ENCODE results near the gene HIPK4. TPM values are rescaled to one million over a fixed set of nuclear protein-coding genes. Genes with fewer than 3 reads are reported as not detected.

Gene HIPK4
- total RNA-seq, 2 donors from 2014 or later, result not detected

DNA sequence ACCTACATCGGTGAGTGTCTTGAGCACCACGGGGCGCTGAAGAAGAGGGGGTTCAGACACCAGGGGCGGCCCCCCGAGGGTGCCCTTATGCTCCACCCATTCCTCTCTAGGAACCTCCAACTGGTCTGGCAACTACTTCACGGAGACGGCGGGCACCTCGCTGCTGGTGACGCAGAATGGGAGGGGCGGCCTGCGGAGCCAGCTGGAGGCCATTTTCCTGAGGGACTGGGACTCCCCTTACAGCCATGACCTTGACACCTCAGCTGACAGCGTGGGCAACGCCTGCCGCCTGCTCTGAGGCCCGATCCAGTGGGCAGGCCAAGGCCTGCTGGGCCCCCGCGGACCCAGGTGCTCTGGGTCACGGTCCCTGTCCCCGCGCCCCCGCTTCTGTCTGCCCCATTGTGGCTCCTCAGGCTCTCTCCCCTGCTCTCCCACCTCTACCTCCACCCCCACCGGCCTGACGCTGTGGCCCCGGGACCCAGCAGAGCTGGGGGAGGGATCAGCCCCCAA is 12.1 kb downstream of the HIPK4 start:
- intact Hi-C loops (cut with DNase I), result no loop called here
- TF ChIP-seq, protein P1, sequence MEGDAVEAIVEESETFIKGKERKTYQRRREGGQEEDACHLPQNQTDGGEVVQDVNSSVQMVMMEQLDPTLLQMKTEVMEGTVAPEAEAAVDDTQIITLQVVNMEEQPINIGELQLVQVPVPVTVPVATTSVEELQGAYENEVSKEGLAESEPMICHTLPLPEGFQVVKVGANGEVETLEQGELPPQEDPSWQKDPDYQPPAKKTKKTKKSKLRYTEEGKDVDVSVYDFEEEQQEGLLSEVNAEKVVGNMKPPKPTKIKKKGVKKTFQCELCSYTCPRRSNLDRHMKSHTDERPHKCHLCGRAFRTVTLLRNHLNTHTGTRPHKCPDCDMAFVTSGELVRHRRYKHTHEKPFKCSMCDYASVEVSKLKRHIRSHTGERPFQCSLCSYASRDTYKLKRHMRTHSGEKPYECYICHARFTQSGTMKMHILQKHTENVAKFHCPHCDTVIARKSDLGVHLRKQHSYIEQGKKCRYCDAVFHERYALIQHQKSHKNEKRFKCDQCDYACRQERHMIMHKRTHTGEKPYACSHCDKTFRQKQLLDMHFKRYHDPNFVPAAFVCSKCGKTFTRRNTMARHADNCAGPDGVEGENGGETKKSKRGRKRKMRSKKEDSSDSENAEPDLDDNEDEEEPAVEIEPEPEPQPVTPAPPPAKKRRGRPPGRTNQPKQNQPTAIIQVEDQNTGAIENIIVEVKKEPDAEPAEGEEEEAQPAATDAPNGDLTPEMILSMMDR (IDR thresholded peaks at IDR 0.05), result no peak
- TF ChIP-seq POLR2A (IDR thresholded peaks at IDR 0.05), result no peak
- Histone ChIP-seq H3K36me3 (replicated peaks in 1 of 2; ENCODE audit: insufficient read depth in 1 of 2, low read depth in 2 of 2) (peaks cover 0 to 13% of the 10 kb centered on the region in 2 donors), H3K9me3 (no peaks in the 10 kb centered on the region), H3K27me3 (no peaks in the 10 kb centered on the region), H3K4me1 (no peaks in the 10 kb centered on the region), H3K27ac (no peak overlapping the region), H3K4me3 (no peak overlapping the region)
- ATAC-seq, result no peak
- DNase-seq, result no peak
- WGBS, 2 donors, result 81 to 93% methylated on average over 13 to 25 of the region's 25 CpGs

DNA sequence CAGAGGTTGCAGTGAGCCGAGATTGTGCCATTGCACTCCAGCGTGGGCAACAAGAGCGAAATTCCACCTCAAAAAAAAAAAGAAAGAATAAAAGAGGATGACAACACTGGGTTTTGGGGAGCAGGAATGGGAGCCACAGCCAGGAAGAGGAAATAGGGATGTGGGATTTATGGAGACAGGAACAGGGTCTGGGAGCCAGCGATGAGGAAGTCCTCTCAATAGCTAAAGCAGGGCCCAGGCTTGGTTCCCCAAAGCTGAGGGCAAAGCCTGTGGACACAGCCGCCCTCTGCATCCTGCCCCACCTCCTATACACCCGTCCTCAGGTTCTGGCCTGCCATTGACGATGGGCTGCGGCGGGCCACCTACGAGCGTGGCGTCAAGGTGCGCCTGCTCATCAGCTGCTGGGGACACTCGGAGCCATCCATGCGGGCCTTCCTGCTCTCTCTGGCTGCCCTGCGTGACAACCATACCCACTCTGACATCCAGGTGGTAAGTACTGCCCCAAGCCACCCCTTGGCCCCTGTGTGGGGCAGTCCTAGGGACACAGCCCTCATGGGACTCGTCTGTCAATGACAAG is 13.6 kb downstream of the HIPK4 start:
- ATAC-seq (no peak), DNase-seq (no peak)
- TF ChIP-seq POLR2A (IDR thresholded peaks at IDR 0.05), result no peak
- TF ChIP-seq, protein P1 (IDR thresholded peaks at IDR 0.05), result no peak
- Histone ChIP-seq H3K27ac (no peak overlapping the region), H3K27me3 (no peaks in the 10 kb centered on the region), H3K9me3 (no peaks in the 10 kb centered on the region), H3K4me3 (no peak overlapping the region), H3K4me1 (no peaks in the 10 kb centered on the region), H3K36me3 (replicated peaks in 1 of 2; ENCODE audit: insufficient read depth in 1 of 2, low read depth in 2 of 2) (peaks cover 0 to 19% of the 10 kb centered on the region in 2 donors)
- intact Hi-C loops (cut with DNase I), result no loop called here
- WGBS, 2 donors, result 90 to 93% methylated on average over 17 of the region's 17 CpGs

- TF ChIP-seq, protein P1 (IDR thresholded peaks at IDR 0.05), result no peak
- TF ChIP-seq POLR2A (IDR thresholded peaks at IDR 0.05), result no peak
- Histone ChIP-seq H3K36me3 (replicated peaks in 1 of 2; ENCODE audit: insufficient read depth in 1 of 2, low read depth in 2 of 2) (peaks cover 0 to 22% of the 10 kb centered on the region in 2 donors), H3K27ac (no peak overlapping the region), H3K4me1 (no peaks in the 10 kb centered on the region), H3K9me3 (no peaks in the 10 kb centered on the region), H3K4me3 (no peak overlapping the region), H3K27me3 (no peaks in the 10 kb centered on the region)
- no peak for DNase-seq
- WGBS, 2 donors, result 93 to 99% methylated on average over 7 of the region's 7 CpGs
- ATAC-seq, result no peak
- intact Hi-C loops (cut with DNase I), result no loop called here
These were observed 15.9 kb downstream of the HIPK4 start for GRCh38 chr19:40374084-40374483.

GRCh38 chr19:40371802-40372122 is 18.2 kb downstream of the HIPK4 start:
- Histone ChIP-seq H3K4me3 (no peak overlapping the region), H3K4me1 (no peaks in the 10 kb centered on the region), H3K36me3 (replicated peaks in 1 of 2; ENCODE audit: insufficient read depth in 1 of 2, low read depth in 2 of 2) (peaks cover 0 to 19% of the 10 kb centered on the region in 2 donors), H3K9me3 (no peaks in the 10 kb centered on the region), H3K27ac (no peak overlapping the region), H3K27me3 (no peaks in the 10 kb centered on the region)
- intact Hi-C loops (cut with DNase I), result no loop called here
- DNase-seq, result no peak
- no peak for ATAC-seq
- WGBS, 2 donors, result 95% methylated on average over 3 to 5 of the region's 5 CpGs
- no peak for TF ChIP-seq POLR2A (IDR thresholded peaks at IDR 0.05)
- TF ChIP-seq, protein P1 (IDR thresholded peaks at IDR 0.05), result no peak
